ENCODE data around the gene TSPAN12. TPM values are rescaled to one million over a fixed set of nuclear protein-coding genes. Genes with fewer than 3 reads are reported as not detected.

TSPAN12 gene
- total and polyA plus RNA-seq, 3 experiments from 2014 or later: not detected

DNA sequence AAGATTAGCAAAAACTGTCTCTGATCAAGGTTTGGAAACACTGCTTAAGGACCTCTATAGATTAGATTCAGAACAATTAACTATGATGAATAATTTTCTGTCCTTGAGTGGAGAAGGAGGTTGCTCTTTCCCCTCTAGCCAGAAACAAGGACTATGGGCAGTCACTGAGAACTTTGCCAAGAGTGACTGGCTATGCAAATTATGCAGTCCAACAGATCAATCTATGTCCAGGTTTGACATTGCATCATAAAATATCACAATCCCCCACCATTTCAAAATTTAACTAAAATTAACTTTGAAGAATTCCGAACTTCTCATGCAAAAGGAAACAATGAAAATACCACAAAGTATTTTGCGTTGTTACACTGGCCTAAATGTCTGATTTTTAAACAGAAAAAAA is 50.6 kb downstream of the TSPAN12 start:
- no peak overlapping the region for H3K4me3 ChIP-seq (ENCODE audit: low read length)
- POLR2A ChIA-PET: no interaction called here
- no peak for DNase-seq
- CTCF ChIA-PET: no interaction called here
- no peak overlapping the region for H3K27ac ChIP-seq (ENCODE audit: low read depth, low read length)
- peaks cover 2 to 22% of the 10 kb centered on the region in 2 donors for H3K27me3 Mint-ChIP-seq
- H3K27me3 ChIP-seq (ENCODE audit: insufficient read depth, low read length, poor library complexity, severe bottlenecking): no peaks in the 10 kb centered on the region
- H3K9me3 Mint-ChIP-seq: no peaks in the 10 kb centered on the region
- no peak overlapping the region for H3K27ac Mint-ChIP-seq
- H3K9me3 ChIP-seq (ENCODE audit: low read length): no peaks in the 10 kb centered on the region
- no peaks in the 10 kb centered on the region for H3K36me3 ChIP-seq (ENCODE audit: insufficient read depth, low read length)
- H3K36me3 Mint-ChIP-seq: no peaks in the 10 kb centered on the region
- H3K4me3 Mint-ChIP-seq: no peak overlapping the region
- no peaks in the 10 kb centered on the region for H3K4me1 ChIP-seq (ENCODE audit: insufficient read depth, low read length)
- no peaks in the 10 kb centered on the region for H3K4me1 Mint-ChIP-seq

DNA sequence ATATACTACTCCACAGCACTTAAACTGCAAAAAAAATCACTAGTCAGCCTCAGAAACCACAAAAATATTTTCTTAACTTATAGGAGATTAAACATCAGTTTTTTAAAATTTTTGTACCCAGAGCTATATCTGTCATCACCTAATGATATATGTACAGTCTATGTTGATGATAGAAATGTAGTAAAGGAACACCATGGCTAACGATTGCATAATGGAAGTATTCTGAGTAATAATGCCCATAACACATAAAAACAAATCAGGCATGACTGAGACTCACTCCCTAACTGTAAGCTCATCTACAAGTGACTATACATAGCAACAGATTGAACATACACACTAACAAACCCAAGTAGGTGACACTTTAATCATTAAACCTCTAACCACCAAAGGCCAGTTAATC is 51.3 kb downstream of the TSPAN12 start:
- H3K27me3 Mint-ChIP-seq: peaks cover 2 to 18% of the 10 kb centered on the region in 2 donors
- no peak overlapping the region for H3K4me3 Mint-ChIP-seq
- no peaks in the 10 kb centered on the region for H3K36me3 Mint-ChIP-seq
- H3K27ac Mint-ChIP-seq: no peak overlapping the region
- no peaks in the 10 kb centered on the region for H3K9me3 ChIP-seq (ENCODE audit: low read length)
- H3K27ac ChIP-seq (ENCODE audit: low read depth, low read length): no peak overlapping the region
- POLR2A ChIA-PET: no interaction called here
- no peaks in the 10 kb centered on the region for H3K9me3 Mint-ChIP-seq
- H3K36me3 ChIP-seq (ENCODE audit: insufficient read depth, low read length): no peaks in the 10 kb centered on the region
- no peaks in the 10 kb centered on the region for H3K4me1 ChIP-seq (ENCODE audit: insufficient read depth, low read length)
- no peaks in the 10 kb centered on the region for H3K4me1 Mint-ChIP-seq
- CTCF ChIA-PET: interaction anchor here (1.3 to 2.9 kb wide), 5 partner anchors 10 to 300 kb away, joined by 3 to 15 read pairs (median 5); no protein-coding TSS in a partner anchor
- no peak for DNase-seq
- H3K4me3 ChIP-seq (ENCODE audit: low read length): no peak overlapping the region
- no peaks in the 10 kb centered on the region for H3K27me3 ChIP-seq (ENCODE audit: insufficient read depth, low read length, poor library complexity, severe bottlenecking)

DNA sequence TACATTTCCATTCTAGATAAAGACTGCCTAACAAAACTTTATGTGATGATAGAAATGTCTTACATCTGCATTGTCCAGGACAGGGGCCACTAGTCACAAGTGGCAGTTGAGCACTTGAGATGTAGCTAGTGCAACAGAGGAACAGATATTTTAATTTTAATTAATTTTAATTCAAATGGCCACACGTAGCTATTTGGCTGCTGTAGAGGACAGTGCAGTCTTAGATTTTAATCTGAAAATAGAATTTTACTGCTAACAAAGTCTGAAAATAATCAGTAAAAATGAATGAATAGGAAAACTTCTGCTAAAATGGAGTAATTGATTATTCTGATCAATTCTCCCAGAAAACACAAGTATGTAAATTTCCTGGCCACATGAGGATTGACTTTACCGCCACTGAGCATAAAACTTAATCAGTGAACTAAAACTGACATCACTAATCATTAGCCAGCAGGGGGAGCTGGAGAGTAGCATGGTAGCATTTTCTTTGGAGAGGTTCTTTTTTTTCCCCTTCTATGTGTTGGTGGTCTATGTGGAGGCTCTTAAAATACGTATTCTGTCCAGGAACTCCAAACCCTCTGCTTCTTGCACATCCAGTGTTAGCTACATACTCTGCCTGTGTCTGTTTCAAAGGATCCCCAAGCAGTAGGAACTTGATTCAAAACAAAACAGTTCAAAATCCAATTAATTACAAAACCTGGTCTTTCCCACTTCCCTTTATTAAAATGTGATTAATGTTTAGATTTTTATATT is 52.1 kb downstream of the TSPAN12 start:
- POLR2A ChIA-PET: no interaction called here
- H3K27me3 Mint-ChIP-seq: peaks cover 2 to 22% of the 10 kb centered on the region in 2 donors
- CTCF ChIA-PET: interaction anchor here (0.6 to 2.9 kb wide), 7 partner anchors 9 to 301 kb away, joined by 3 to 15 read pairs (median 4); no protein-coding TSS in a partner anchor
- H3K27ac Mint-ChIP-seq: no peak overlapping the region
- Histone ChIP-seq H3K4me3 (ENCODE audit: low read length) (no peak overlapping the region), H3K27ac (ENCODE audit: low read depth, low read length) (no peak overlapping the region), H3K4me1 (ENCODE audit: insufficient read depth, low read length) (no peaks in the 10 kb centered on the region), H3K9me3 (ENCODE audit: low read length) (no peaks in the 10 kb centered on the region), H3K36me3 (ENCODE audit: insufficient read depth, low read length) (no peaks in the 10 kb centered on the region), H3K27me3 (ENCODE audit: insufficient read depth, low read length, poor library complexity, severe bottlenecking) (no peaks in the 10 kb centered on the region)
- no peaks in the 10 kb centered on the region for H3K9me3 Mint-ChIP-seq
- peak; percentile 14 to 52 (median 33) for DNase-seq
- no peak overlapping the region for H3K4me3 Mint-ChIP-seq
- no peaks in the 10 kb centered on the region for H3K36me3 Mint-ChIP-seq
- H3K4me1 Mint-ChIP-seq: no peaks in the 10 kb centered on the region

DNA sequence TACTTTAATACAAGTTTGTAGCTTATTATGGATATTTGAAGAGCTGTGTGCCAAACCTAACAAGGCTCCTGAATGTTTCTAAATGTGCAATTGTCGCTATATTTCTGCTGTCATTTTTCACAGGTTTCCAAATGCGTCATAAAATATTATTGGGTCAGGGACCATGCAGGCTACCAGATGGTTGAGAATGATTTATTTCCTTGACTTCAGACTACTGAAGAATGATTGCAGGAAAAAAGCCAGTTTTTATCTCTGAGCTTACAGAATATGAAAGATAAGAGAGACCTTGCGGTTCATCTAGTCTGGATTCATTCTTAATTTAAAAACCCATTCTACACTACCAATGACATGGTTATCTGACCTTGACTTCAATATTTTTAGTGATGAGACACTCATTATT is 55.2 kb downstream of the TSPAN12 start:
- Mint-ChIP-seq H3K27ac (no peak overlapping the region), H3K27me3 (peaks cover 4 to 22% of the 10 kb centered on the region in 2 donors)
- CTCF ChIA-PET: interaction anchor here (0.7 kb wide), 1 partner anchor 11 kb away, joined by 5 read pairs; no protein-coding TSS in a partner anchor

DNA sequence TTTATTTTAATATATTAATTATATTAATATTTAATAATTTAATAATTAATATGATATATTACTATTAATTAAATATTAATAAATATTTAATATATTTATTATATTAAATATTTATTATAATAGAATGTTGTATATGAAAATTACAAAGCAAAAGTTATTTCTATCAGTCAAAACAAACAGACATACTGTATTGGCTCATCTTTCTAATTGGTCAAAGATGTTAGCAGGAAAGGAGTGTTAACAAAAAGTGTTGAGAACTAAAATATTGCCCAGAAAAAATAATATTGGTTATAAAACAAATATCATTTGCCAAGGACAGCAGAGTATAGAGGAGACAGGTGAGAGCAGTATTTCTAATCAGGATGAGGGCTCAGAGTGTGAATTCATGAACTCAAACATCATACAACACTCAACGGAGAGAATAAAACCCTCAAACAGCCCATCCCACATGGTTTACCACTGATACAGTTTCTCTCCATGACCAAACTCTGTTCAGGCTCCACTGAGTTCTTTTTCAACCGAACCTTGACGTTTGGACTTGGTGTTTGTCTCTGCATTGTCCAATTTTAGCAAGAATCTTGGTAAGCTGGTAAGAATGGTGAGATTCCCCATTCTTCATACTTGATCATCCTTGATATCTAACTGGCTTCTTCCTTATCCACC is 58.0 kb downstream of the TSPAN12 start:
- Mint-ChIP-seq H3K4me3 (no peak overlapping the region), H3K36me3 (no peaks in the 10 kb centered on the region), H3K4me1 (no peaks in the 10 kb centered on the region), H3K9me3 (no peaks in the 10 kb centered on the region), H3K27ac (no peak overlapping the region), H3K27me3 (peaks cover 9 to 19% of the 10 kb centered on the region in 2 donors)
- H3K9me3 ChIP-seq (ENCODE audit: low read length): no peaks in the 10 kb centered on the region
- DNase-seq: no peak
- no peaks in the 10 kb centered on the region for H3K27me3 ChIP-seq (ENCODE audit: insufficient read depth, low read length, poor library complexity, severe bottlenecking)
- no peak overlapping the region for H3K4me3 ChIP-seq (ENCODE audit: low read length)
- H3K27ac ChIP-seq (ENCODE audit: low read depth, low read length): no peak overlapping the region
- CTCF ChIA-PET: no interaction called here
- no peaks in the 10 kb centered on the region for H3K36me3 ChIP-seq (ENCODE audit: insufficient read depth, low read length)
- no peaks in the 10 kb centered on the region for H3K4me1 ChIP-seq (ENCODE audit: insufficient read depth, low read length)
- POLR2A ChIA-PET: no interaction called here

More for the DNA sequence above, 55.2 kb downstream of the TSPAN12 start:
- Mint-ChIP-seq H3K36me3 (no peaks in the 10 kb centered on the region), H3K4me3 (no peak overlapping the region), H3K4me1 (no peaks in the 10 kb centered on the region), H3K9me3 (no peaks in the 10 kb centered on the region)
- Histone ChIP-seq H3K36me3 (ENCODE audit: insufficient read depth, low read length) (no peaks in the 10 kb centered on the region), H3K9me3 (ENCODE audit: low read length) (no peaks in the 10 kb centered on the region), H3K27me3 (ENCODE audit: insufficient read depth, low read length, poor library complexity, severe bottlenecking) (no peaks in the 10 kb centered on the region), H3K4me3 (ENCODE audit: low read length) (no peak overlapping the region), H3K4me1 (ENCODE audit: insufficient read depth, low read length) (no peaks in the 10 kb centered on the region), H3K27ac (ENCODE audit: low read depth, low read length) (no peak overlapping the region)
- POLR2A ChIA-PET: no interaction called here
- no peak for DNase-seq

DNA sequence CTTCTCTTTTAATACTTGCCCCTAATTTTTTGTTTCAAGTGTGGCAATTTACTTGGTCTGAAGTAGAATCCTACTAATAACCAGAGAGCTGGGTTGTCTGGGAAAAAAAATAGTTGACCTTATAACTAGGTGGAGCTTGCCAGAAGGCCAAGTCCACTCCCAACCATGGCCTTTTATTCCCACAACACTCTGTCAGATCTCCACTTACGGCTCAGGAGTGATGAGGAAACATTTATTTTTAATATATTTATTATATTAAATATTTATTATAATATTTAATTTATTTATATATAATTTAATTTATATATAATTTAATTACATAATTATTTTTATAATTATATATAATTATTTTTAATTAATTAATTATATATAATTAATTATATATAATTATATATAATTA is 58.8 kb downstream of the TSPAN12 start:
- H3K4me1 ChIP-seq (ENCODE audit: insufficient read depth, low read length): no peaks in the 10 kb centered on the region
- CTCF ChIA-PET: no interaction called here

DNA sequence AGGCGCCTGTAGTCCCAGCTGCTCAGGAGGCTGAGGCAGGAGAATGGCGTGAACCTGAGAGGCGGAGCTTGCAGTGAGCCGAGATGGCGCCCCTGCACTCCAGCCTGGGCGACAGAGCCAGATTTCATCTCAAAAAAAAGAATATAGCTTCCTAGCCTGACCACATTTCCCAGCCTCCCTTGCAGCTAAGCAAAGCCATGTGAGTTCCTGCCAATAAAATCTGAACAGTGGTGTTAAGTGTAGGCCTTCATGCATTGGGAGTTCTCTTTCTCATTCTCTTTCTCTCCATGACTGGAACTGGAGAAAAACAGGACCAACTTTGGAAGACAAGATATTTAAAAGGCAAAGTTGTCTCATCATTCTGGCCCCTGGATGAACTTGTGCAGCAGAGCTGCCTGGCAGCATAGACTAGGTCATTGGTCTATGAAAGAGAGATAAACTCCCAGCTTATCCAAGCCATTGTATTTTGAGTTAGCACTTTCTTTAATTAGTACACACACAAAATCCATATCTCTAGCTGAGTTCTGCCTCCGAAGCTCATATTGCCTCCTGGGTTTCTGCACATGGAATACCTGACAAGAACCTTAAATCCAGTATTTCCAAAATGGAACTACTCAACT is 60.8 kb downstream of the TSPAN12 start:
- Mint-ChIP-seq H3K4me3 (no peak overlapping the region), H3K4me1 (no peaks in the 10 kb centered on the region), H3K9me3 (no peaks in the 10 kb centered on the region), H3K36me3 (no peaks in the 10 kb centered on the region), H3K27ac (no peak overlapping the region), H3K27me3 (peaks cover 7 to 15% of the 10 kb centered on the region in 2 donors)
- no peaks in the 10 kb centered on the region for H3K27me3 ChIP-seq (ENCODE audit: insufficient read depth, low read length, poor library complexity, severe bottlenecking)
- DNase-seq: no peak
- H3K4me1 ChIP-seq (ENCODE audit: insufficient read depth, low read length): no peaks in the 10 kb centered on the region
- CTCF ChIA-PET: interaction anchor here (1.4 kb wide), 1 partner anchor 9 kb away, joined by 8 read pairs; no protein-coding TSS in a partner anchor
- no peak overlapping the region for H3K4me3 ChIP-seq (ENCODE audit: low read length)
- no peak overlapping the region for H3K27ac ChIP-seq (ENCODE audit: low read depth, low read length)
- no peaks in the 10 kb centered on the region for H3K36me3 ChIP-seq (ENCODE audit: insufficient read depth, low read length)
- POLR2A ChIA-PET: no interaction called here
- no peaks in the 10 kb centered on the region for H3K9me3 ChIP-seq (ENCODE audit: low read length)

More for the DNA sequence above, 58.8 kb downstream of the TSPAN12 start:
- DNase-seq: no peak
- H3K27ac Mint-ChIP-seq: no peak overlapping the region
- H3K36me3 Mint-ChIP-seq: no peaks in the 10 kb centered on the region
- Histone ChIP-seq H3K27ac (ENCODE audit: low read depth, low read length) (no peak overlapping the region), H3K36me3 (ENCODE audit: insufficient read depth, low read length) (no peaks in the 10 kb centered on the region), H3K27me3 (ENCODE audit: insufficient read depth, low read length, poor library complexity, severe bottlenecking) (no peaks in the 10 kb centered on the region), H3K4me3 (ENCODE audit: low read length) (no peak overlapping the region), H3K9me3 (ENCODE audit: low read length) (no peaks in the 10 kb centered on the region)
- H3K27me3 Mint-ChIP-seq: peaks cover 7 to 15% of the 10 kb centered on the region in 2 donors
- H3K4me3 Mint-ChIP-seq: no peak overlapping the region
- H3K9me3 Mint-ChIP-seq: no peaks in the 10 kb centered on the region
- no peaks in the 10 kb centered on the region for H3K4me1 Mint-ChIP-seq
- POLR2A ChIA-PET: no interaction called here

DNA sequence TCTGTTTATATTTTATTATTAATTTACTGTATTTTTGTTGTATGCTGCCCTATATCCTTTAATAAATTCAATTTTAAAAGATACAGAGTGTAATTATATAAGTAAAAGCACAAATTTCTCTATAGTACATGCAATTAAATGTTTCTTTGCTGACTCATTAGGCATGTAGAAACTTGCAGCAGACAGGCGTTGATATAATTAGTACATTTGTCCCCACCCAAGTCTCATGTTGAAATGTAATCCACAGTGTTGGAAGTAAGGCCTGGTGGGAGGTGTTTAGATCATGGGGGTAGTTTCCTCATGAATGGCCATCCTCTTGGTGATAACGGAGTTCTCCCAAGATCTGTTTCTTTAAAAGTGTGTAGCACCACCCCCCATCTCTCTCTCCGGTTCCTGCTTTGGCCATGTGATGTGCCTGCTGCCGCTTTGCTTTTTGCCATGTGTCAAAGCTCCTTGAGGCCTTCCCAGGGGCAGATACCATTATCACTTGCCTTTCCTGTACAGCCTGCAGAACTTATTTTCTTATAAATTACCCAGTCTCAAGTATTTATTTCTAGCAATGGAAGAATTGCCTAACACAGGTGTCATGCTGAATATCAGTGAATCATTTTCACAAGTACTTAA is 63.7 kb downstream of the TSPAN12 start:
- ChIA-PET CTCF (no interaction called here), POLR2A (no interaction called here)
- no peaks in the 10 kb centered on the region for H3K9me3 ChIP-seq (ENCODE audit: low read length)
- Mint-ChIP-seq H3K4me1 (no peaks in the 10 kb centered on the region), H3K36me3 (no peaks in the 10 kb centered on the region), H3K27ac (peak overlapping the region in 1 of 8 donors; percentile 21), H3K4me3 (no peak overlapping the region), H3K27me3 (peaks cover 5 to 11% of the 10 kb centered on the region in 2 donors), H3K9me3 (no peaks in the 10 kb centered on the region)
- no peak for DNase-seq
- H3K36me3 ChIP-seq (ENCODE audit: insufficient read depth, low read length): no peaks in the 10 kb centered on the region
- H3K27me3 ChIP-seq (ENCODE audit: insufficient read depth, low read length, poor library complexity, severe bottlenecking): no peaks in the 10 kb centered on the region
- H3K4me3 ChIP-seq (ENCODE audit: low read length): no peak overlapping the region
- H3K27ac ChIP-seq (ENCODE audit: low read depth, low read length): no peak overlapping the region
- H3K4me1 ChIP-seq (ENCODE audit: insufficient read depth, low read length): no peaks in the 10 kb centered on the region

Measured in CD8-positive, alpha-beta memory T cell (primary cell).